Skeletal muscle tissue (tissue), 4 donors: ENCODE data around the gene AUTS2. TPM values are rescaled to one million over a fixed set of nuclear protein-coding genes. Genes with fewer than 3 reads are reported as not detected.

Experiments used
- H3K27ac ChIP-seq: one replicate; pipeline ENCODE4 v1.7.0; 2013; ENCODE audit warnings: mild to moderate bottlenecking, low read depth, low read length, inconsistent platforms
- H3K27me3 ChIP-seq, 3 donors: one replicate each; pipeline ENCODE4 v1.7.0; 2013; ENCODE audit warnings: low read length in 3 of 3; ENCODE audit not compliant: control insufficient read depth in 3 of 3, insufficient read depth in 3 of 3
- H3K36me3 ChIP-seq, 3 donors: one replicate each; pipeline ENCODE4 v1.7.0; 2013; ENCODE audit warnings: low read length in 3 of 3; ENCODE audit not compliant: control insufficient read depth in 3 of 3, insufficient read depth in 3 of 3
- H3K4me1 ChIP-seq, 3 donors: one replicate each; pipeline ENCODE4 v1.7.0; 2013; ENCODE audit warnings: low read length in 3 of 3, mild to moderate bottlenecking in 3 of 3; ENCODE audit not compliant: control insufficient read depth in 3 of 3, insufficient read depth in 3 of 3
- H3K4me3 ChIP-seq, 3 donors: one replicate each; pipeline ENCODE4 v1.7.0; 2013; ENCODE audit warnings: low read length in 3 of 3
- H3K9ac ChIP-seq, 3 donors: one replicate each; pipeline ENCODE4 v1.7.0; 2013; ENCODE audit warnings: low read length in 3 of 3, mild to moderate bottlenecking in 3 of 3, moderate library complexity in 2 of 3, low read depth in 1 of 3
- H3K9me3 ChIP-seq, 3 donors: one replicate each; pipeline ENCODE4 v1.7.0; 2013; ENCODE audit warnings: low read length in 3 of 3; ENCODE audit not compliant: control insufficient read depth in 3 of 3
- total RNA-seq: library from RNA; depleted of rRNA; stranded (reverse); fragments of >200 nt; gene quantifications from one replicate; pipeline ENCODE4 v1.2.3, GENCODE V29; 2014
- donor health status: Osteomylitis.

Gene AUTS2
- total RNA-seq, 1 donor from 2014 or later: 43.3 TPM

- Histone ChIP-seq H3K27ac (no peak overlapping the region), H3K4me3 (no peak overlapping the region), H3K27me3 (no peaks in the 10 kb centered on the region), H3K9me3 (no peaks in the 10 kb centered on the region), H3K4me1 (peaks cover 17 to 45% (median 23%) of the 10 kb centered on the region in 3 donors), H3K36me3 (no peaks in the 10 kb centered on the region), H3K9ac (no peak overlapping the region)
Measured at GRCh38 chr7:70703785-70704184, 1105.5 kb downstream of the AUTS2 start.

GRCh38 chr7:70704831-70705346, 1106.6 kb downstream of the AUTS2 start:
- H3K27ac ChIP-seq: no peak overlapping the region
- H3K27me3 ChIP-seq: no peaks in the 10 kb centered on the region
- peaks cover 17 to 41% (median 22%) of the 10 kb centered on the region in 3 donors for H3K4me1 ChIP-seq
- no peaks in the 10 kb centered on the region for H3K36me3 ChIP-seq
- no peaks in the 10 kb centered on the region for H3K9me3 ChIP-seq
- no peak overlapping the region for H3K9ac ChIP-seq
- no peak overlapping the region for H3K4me3 ChIP-seq

- Histone ChIP-seq H3K36me3 (no peaks in the 10 kb centered on the region), H3K27ac (no peak overlapping the region), H3K4me3 (no peak overlapping the region), H3K4me1 (peaks cover 12 to 43% (median 24%) of the 10 kb centered on the region in 3 donors), H3K9me3 (no peaks in the 10 kb centered on the region), H3K27me3 (no peaks in the 10 kb centered on the region), H3K9ac (no peak overlapping the region)
Measured at GRCh38 chr7:70706204-70706603, 1107.9 kb downstream of the AUTS2 start.

- no peak overlapping the region for H3K27ac ChIP-seq
- no peaks in the 10 kb centered on the region for H3K27me3 ChIP-seq
- no peaks in the 10 kb centered on the region for H3K36me3 ChIP-seq
- H3K9me3 ChIP-seq: no peaks in the 10 kb centered on the region
- H3K4me3 ChIP-seq: no peak overlapping the region
- H3K4me1 ChIP-seq: peaks cover 12 to 46% (median 26%) of the 10 kb centered on the region in 3 donors
- H3K9ac ChIP-seq: no peak overlapping the region
Measured at GRCh38 chr7:70706698-70707097, 1108.4 kb downstream of the AUTS2 start.

- Histone ChIP-seq H3K9me3 (no peaks in the 10 kb centered on the region), H3K27ac (no peak overlapping the region), H3K4me1 (peaks cover 12 to 43% (median 30%) of the 10 kb centered on the region in 3 donors), H3K4me3 (no peak overlapping the region), H3K9ac (no peak overlapping the region), H3K36me3 (no peaks in the 10 kb centered on the region), H3K27me3 (no peaks in the 10 kb centered on the region)
Measured at GRCh38 chr7:70707823-70708243, 1109.6 kb downstream of the AUTS2 start.

GRCh38 chr7:70710011-70710480, 1111.8 kb downstream of the AUTS2 start:
- Histone ChIP-seq H3K4me3 (no peak overlapping the region), H3K9ac (no peak overlapping the region), H3K4me1 (peaks cover 12 to 46% (median 34%) of the 10 kb centered on the region in 3 donors), H3K27ac (no peak overlapping the region), H3K9me3 (no peaks in the 10 kb centered on the region), H3K36me3 (no peaks in the 10 kb centered on the region), H3K27me3 (no peaks in the 10 kb centered on the region)

GRCh38 chr7:70710651-70711050, 1112.4 kb downstream of the AUTS2 start:
- Histone ChIP-seq H3K27me3 (no peaks in the 10 kb centered on the region), H3K36me3 (no peaks in the 10 kb centered on the region), H3K9ac (no peak overlapping the region), H3K9me3 (no peaks in the 10 kb centered on the region), H3K4me1 (peaks cover 12 to 46% (median 34%) of the 10 kb centered on the region in 3 donors), H3K27ac (no peak overlapping the region), H3K4me3 (no peak overlapping the region)

GRCh38 chr7:70711452-70711851, 1113.2 kb downstream of the AUTS2 start:
- Histone ChIP-seq H3K27ac (no peak overlapping the region), H3K9ac (no peak overlapping the region), H3K27me3 (no peaks in the 10 kb centered on the region)

GRCh38 chr7:70712942-70713341, 1114.7 kb downstream of the AUTS2 start:
- Histone ChIP-seq H3K27me3 (no peaks in the 10 kb centered on the region), H3K36me3 (no peaks in the 10 kb centered on the region), H3K27ac (peak overlapping the region; percentile 34), H3K9ac (no peak overlapping the region), H3K4me3 (no peak overlapping the region), H3K4me1 (peaks cover 12 to 40% (median 29%) of the 10 kb centered on the region in 3 donors), H3K9me3 (no peaks in the 10 kb centered on the region)

More at GRCh38 chr7:70711452-70711851, 1113.2 kb downstream of the AUTS2 start:
- H3K9me3 ChIP-seq: no peaks in the 10 kb centered on the region
- H3K4me1 ChIP-seq: peaks cover 12 to 42% (median 34%) of the 10 kb centered on the region in 3 donors
- no peak overlapping the region for H3K4me3 ChIP-seq
- H3K36me3 ChIP-seq: no peaks in the 10 kb centered on the region

- Histone ChIP-seq H3K4me1 (peaks cover 11 to 40% (median 25%) of the 10 kb centered on the region in 3 donors), H3K36me3 (no peaks in the 10 kb centered on the region), H3K27ac (no peak overlapping the region), H3K4me3 (no peak overlapping the region), H3K9me3 (no peaks in the 10 kb centered on the region), H3K9ac (no peak overlapping the region), H3K27me3 (no peaks in the 10 kb centered on the region)
Measured at GRCh38 chr7:70714506-70715038, 1116.3 kb downstream of the AUTS2 start.
